ENCODE data around the gene HTR3D.

DNA sequence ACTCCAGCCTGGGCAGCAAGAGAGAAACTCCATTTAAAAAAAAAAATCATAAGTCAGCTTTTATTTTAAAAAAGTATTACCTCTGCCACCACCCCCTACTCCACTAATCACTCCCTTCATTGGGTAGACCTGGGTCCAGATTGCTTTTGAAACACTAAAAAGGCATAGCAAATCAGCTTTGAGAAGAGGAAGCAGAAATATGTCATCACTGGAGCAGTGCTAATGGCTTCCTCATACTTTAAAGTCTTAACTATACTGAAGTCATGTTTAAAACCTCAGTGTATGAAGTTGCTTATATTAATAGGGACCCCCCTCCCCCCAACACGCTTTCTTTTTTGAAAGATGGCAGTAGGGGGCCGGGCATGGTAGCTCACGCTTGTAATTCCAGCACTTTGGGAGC lies 1.0 kb upstream of the HTR3D start:
- TF ChIP-seq, protein P1, sequence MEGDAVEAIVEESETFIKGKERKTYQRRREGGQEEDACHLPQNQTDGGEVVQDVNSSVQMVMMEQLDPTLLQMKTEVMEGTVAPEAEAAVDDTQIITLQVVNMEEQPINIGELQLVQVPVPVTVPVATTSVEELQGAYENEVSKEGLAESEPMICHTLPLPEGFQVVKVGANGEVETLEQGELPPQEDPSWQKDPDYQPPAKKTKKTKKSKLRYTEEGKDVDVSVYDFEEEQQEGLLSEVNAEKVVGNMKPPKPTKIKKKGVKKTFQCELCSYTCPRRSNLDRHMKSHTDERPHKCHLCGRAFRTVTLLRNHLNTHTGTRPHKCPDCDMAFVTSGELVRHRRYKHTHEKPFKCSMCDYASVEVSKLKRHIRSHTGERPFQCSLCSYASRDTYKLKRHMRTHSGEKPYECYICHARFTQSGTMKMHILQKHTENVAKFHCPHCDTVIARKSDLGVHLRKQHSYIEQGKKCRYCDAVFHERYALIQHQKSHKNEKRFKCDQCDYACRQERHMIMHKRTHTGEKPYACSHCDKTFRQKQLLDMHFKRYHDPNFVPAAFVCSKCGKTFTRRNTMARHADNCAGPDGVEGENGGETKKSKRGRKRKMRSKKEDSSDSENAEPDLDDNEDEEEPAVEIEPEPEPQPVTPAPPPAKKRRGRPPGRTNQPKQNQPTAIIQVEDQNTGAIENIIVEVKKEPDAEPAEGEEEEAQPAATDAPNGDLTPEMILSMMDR (conservative IDR thresholded peaks at IDR 0.05): no peak
- TF ChIP-seq ZFX (IDR thresholded peaks at IDR 0.05): no peak
